NOMO-1 treated with dmso at 0.1 percent for 144 hours (cell line): ENCODE results near the gene UBTD2.
"Not testable (repeated sequence)": the region's sequence is repeated elsewhere in the genome, so short reads cannot be mapped to it uniquely, and the experiment has no call there.

Experiments used
- DNase-seq: peaks from one replicate; lab custom pipeline; 2025; ENCODE audit not compliant: unreplicated experiment; lab: John Stamatoyannopoulos, UW

Gene UBTD2

GRCh38 chr5:172252501-172252900 is 31.1 kb downstream of the UBTD2 start:
- no peak for DNase-seq

- no peak for DNase-seq
Measured at GRCh38 chr5:172251419-172251818, 32.1 kb downstream of the UBTD2 start.

- no peak for DNase-seq
Measured at GRCh38 chr5:172248637-172249036, 34.9 kb downstream of the UBTD2 start.

DNA sequence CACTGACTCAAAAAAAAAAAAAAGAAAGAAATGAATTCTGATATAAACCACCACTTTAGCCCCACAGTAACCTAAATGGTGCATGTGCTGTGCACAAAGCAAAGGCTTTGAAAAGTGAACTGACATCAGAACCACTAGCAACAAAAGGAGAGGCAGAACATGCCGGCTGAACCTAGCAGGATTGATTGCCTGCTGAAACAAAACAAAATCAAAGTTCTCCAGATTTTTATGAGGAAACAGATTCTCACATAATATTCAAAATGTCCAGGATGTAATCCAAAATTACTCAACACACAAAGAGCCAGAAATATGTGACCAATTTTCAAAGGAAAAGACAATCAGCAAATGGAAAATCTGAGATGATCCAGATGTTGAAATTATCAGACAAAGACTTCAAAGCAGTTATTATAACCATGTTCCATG is 37.9 kb downstream of the UBTD2 start:
- no peak for DNase-seq

- DNase-seq, result no peak
Measured at GRCh38 chr5:172245046-172245445, 38.5 kb downstream of the UBTD2 start.

DNA sequence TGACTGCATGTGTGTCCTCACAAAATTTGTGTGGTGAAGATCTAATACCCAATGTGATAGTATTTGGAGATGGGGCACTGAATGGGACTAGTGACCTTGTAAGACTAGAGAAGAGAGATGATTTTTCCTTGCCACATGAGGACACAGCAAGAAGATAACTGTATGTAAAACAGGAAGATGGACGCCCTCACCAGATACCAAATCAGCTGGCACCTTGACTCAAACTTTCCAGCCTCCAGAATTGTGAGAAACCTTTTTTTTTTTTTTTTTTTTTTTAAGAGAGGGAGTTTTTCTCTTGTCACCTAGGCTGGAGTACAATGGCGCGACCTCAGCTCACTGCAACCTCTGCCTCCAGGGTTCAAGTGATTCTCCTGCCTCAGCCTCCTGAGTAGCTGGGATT is 40.3 kb downstream of the UBTD2 start:
- DNase-seq, result no peak

DNA sequence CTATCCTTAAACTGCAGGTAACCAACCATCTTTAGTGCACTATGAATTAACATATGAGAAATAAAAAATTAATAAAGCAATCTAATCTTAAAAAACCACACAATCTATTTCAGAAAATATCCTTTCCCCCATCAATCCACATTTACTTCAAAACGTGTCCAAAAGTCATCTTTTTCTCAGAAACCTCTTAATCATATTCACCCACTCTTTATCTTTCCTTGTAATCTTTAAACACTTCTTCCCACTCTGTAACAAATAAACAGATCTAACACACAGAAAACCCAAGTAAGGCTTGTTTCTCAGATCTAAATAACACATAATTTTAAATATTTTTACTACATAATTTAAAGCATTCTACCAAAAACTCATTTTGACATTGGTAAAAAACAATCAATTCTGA is 45.2 kb downstream of the UBTD2 start:
- no peak for DNase-seq

DNA sequence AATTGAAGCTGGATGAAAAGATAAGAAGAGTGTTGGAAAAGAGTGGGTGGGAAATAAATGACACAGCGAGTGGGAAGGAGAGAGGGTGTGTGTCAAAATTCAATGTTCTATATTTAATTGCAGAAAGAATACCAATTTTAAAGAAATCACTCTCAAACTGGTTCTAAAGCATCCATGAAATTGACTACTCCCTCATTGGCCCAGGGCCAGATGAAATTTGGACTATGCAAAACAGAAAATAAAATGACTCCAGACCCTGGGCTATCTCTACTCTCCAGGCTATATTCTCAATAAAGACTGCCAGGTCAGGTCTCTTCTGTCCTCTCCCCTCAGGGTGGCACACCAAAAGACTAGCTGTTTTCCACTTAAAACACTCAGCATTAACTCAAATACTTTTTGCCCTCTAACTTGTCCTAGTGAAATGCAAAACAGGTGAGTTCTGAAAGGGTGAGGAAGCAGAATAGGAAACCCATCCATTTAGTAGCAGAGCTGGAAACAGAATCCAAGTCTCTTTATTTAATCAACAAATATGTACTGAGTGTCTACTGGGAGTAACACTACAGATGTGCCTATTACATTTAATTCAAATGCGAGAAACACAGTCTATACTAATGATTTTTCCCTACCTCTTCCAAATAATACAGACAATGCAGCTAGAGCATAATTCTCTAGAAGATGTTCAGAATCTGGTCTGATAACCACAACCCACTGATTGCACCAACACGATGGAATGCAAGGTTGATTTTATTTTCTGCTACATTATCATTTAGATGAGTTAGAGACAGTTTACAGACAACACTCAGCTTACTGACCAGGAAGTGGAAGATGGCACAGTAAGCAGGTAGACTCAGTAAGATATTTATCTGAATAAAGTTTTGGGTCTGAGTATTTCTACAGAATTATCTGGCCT is 47.5 kb downstream of the UBTD2 start:
- DNase-seq, result no peak

- peak; percentile 6 for DNase-seq
Measured at GRCh38 chr5:172235132-172235780, 48.3 kb downstream of the UBTD2 start.

- no peak for DNase-seq
Measured at GRCh38 chr5:172234031-172234430, 49.5 kb downstream of the UBTD2 start.

DNA sequence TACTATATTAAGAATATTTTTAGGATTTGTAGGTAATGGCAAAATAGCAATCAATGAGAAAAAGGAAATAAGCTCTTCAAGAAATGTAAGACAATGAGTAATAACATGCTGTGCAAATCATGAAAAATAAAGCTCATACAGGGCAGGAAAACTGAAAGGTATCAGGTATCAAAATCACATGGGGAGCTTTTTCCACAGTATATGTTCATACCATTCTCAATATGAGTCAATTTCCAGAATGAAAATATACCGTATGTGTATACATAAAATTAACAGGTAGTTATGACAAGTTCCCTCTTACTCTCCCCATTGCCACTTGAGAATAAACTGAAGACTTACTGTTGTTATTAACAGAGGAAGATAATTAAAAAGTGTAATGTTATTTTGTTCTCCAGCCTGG is 53.7 kb downstream of the UBTD2 start:
- no peak for DNase-seq

- no peak for DNase-seq
Measured at GRCh38 chr5:172224996-172225395, 58.6 kb downstream of the UBTD2 start.

- DNase-seq, result no peak
Measured at GRCh38 chr5:172223901-172224873, 59.4 kb downstream of the UBTD2 start.

GRCh38 chr5:172219296-172219695 is 64.3 kb downstream of the UBTD2 start:
- no peak for DNase-seq

GRCh38 chr5:172216345-172216744 is 67.2 kb downstream of the UBTD2 start:
- DNase-seq, result no peak

- DNase-seq, result no peak
Measured at GRCh38 chr5:172213126-172213525, 70.4 kb downstream of the UBTD2 start.

DNA sequence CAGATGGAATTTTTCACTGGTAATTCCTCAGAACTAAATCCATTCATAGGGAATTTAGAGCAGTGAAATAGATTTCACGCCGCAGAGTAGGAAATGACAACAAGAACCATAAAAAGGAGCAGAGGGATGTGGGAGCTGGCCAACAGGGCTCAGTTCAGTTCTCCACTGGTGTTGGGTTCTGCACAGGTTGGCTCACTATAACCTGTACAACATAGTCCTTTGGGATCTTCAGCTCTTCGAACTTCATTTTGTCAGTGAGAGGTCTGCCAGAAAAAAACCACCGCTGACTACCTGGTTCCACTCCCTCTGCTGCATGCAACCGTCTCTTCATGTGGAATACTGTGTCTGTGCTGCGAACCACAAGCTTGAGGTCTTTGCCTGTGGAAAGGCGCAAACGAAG is 71.9 kb downstream of the UBTD2 start:
- DNase-seq, result no peak

GRCh38 chr5:172209714-172210113 is 73.8 kb downstream of the UBTD2 start:
- no peak for DNase-seq

- no peak for DNase-seq
Measured at GRCh38 chr5:172207511-172207910, 76.1 kb downstream of the UBTD2 start.

- DNase-seq, result not testable (repeated sequence)
Measured at GRCh38 chr5:172205984-172206383, 77.6 kb downstream of the UBTD2 start.

GRCh38 chr5:172200476-172200875 is 83.1 kb downstream of the UBTD2 start:
- no peak for DNase-seq
